Neural crest cell (in vitro differentiated cells): ENCODE results near the gene PARVB. TPM values are rescaled to one million over a fixed set of nuclear protein-coding genes. Genes with fewer than 3 reads are reported as not detected.
A peak's percentile ranks its signal among the peaks of the same experiment; 100 is the strongest.

Experiments
- DNase-seq: peaks from one replicate; pipeline ENCODE4 v3.0.0; 2021; ENCODE audit warnings: low read depth, mixed read lengths, low spot score
- H3K27ac Mint-ChIP-seq: one replicate; pipeline ENCODE4 v1.8.0; 2021; ENCODE audit warnings: mild to moderate bottlenecking, mixed read lengths; ENCODE audit not compliant: unreplicated experiment
- H3K27me3 Mint-ChIP-seq: 2 replicates; pipeline ENCODE4 v1.8.0; 2021; ENCODE audit warnings: low read depth, mild to moderate bottlenecking, mixed read lengths
- H3K36me3 Mint-ChIP-seq: 2 replicates; pipeline ENCODE4 v1.8.0; 2021; ENCODE audit warnings: low read depth, mild to moderate bottlenecking, mixed read lengths
- H3K4me1 Mint-ChIP-seq: 2 replicates; pipeline ENCODE4 v1.8.0; 2021; ENCODE audit warnings: mixed read lengths
- H3K4me3 Mint-ChIP-seq: one replicate; pipeline ENCODE4 v1.8.0; 2021; ENCODE audit warnings: mild to moderate bottlenecking, mixed read lengths
- H3K9me3 Mint-ChIP-seq: 2 replicates; pipeline ENCODE4 v1.8.0; 2021; ENCODE audit warnings: mixed read lengths
- total RNA-seq: library from RNA; stranded (reverse); gene quantifications from 2 replicates; pipeline ENCODE4 v1.2.1, GENCODE V29; 2021
- TF ChIP-seq, protein P1 (sequence below): fragments of 200-600 bp; sonication (generic); conservative IDR thresholded peaks from 2 replicates; pipeline ENCODE4 v1.5.0; 2021; ENCODE audit warnings: antibody characterized with exemption, mild to moderate bottlenecking

PARVB gene
- total RNA-seq, 1 donor from 2014 or later, result 21.8 TPM

DNA sequence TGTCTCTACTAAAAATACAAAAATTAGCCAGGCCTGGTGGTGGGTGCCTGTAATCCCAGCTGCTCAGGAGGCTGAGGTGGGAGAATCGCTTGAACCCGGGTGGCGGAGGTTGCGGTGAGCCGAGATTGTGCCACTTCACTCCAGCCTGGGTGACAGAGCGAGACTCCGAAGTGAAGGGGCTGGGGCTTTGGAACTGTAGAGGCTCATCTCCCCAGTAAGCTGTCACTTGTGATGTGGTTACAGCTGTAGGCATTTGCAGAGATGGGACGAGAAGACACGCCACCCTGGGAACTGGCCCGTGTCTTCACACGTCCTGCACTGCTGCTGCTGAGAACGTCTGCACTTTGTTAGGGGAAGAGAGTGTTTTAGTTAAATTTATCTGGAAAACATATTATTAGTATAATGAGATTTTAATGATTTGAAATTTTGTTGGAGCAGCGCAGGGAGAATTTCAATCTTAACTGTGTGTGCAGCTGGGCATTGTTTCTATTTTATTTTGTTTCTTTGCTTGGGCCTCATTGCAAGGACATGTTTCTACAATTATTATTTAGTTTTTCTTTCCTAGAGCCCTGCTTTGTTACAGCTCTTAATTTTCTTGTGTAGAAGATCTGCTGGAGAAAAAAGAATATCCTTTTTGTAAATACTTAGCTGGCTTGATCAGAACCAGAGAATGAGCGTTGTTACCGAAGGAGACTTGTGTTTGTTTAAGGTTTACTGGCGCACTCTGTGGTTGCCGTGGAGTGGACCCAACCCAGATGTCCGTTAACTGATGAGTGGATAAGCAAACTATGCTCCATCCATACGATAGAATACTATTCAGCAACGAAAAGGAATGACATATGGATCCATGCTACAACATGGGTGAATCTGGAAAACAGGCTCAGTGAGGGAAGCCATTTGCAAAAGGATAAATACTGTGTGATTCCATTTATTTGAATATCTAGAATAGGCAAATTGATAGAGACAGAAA is 18.4 kb downstream of the PARVB start:
- H3K27me3 Mint-ChIP-seq, result no peaks in the 10 kb centered on the region
- H3K36me3 Mint-ChIP-seq, result peaks cover 2% of the 10 kb centered on the region
- peaks cover 3% of the 10 kb centered on the region for H3K9me3 Mint-ChIP-seq
- DNase-seq, result no peak
- H3K27ac Mint-ChIP-seq, result no peak overlapping the region
- TF ChIP-seq, protein P1, sequence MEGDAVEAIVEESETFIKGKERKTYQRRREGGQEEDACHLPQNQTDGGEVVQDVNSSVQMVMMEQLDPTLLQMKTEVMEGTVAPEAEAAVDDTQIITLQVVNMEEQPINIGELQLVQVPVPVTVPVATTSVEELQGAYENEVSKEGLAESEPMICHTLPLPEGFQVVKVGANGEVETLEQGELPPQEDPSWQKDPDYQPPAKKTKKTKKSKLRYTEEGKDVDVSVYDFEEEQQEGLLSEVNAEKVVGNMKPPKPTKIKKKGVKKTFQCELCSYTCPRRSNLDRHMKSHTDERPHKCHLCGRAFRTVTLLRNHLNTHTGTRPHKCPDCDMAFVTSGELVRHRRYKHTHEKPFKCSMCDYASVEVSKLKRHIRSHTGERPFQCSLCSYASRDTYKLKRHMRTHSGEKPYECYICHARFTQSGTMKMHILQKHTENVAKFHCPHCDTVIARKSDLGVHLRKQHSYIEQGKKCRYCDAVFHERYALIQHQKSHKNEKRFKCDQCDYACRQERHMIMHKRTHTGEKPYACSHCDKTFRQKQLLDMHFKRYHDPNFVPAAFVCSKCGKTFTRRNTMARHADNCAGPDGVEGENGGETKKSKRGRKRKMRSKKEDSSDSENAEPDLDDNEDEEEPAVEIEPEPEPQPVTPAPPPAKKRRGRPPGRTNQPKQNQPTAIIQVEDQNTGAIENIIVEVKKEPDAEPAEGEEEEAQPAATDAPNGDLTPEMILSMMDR, result no peak
- no peaks in the 10 kb centered on the region for H3K4me1 Mint-ChIP-seq
- H3K4me3 Mint-ChIP-seq, result no peak overlapping the region

DNA sequence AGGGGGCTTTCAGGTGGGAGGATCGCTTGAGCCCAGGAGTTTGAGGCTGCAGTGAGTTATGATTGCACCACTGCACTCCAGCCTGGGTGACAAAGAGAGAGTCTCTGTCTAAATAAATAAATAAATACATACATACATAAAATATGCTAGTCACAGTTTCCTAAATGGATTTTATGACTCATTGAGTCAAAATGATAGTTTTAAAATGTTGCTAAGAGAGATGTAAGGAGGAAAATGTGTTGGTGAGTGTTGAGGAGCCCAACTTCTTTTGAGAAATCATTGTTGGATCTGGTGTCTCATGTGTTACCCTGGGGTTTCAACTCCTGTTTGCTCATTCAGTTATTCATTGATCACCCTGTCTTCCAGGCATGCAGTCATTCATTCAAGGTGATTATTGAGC is 21.0 kb downstream of the PARVB start:
- Mint-ChIP-seq H3K27ac (no peak overlapping the region), H3K36me3 (peaks cover 2% of the 10 kb centered on the region), H3K9me3 (peaks cover 3% of the 10 kb centered on the region), H3K27me3 (no peaks in the 10 kb centered on the region), H3K4me3 (no peak overlapping the region), H3K4me1 (peaks cover 19% of the 10 kb centered on the region)
- DNase-seq, result no peak
- TF ChIP-seq, protein P1, result no peak

GRCh38 chr22:44046485-44047141 is 22.5 kb downstream of the PARVB start:
- Mint-ChIP-seq H3K27ac (no peak overlapping the region), H3K4me1 (peaks cover 27% of the 10 kb centered on the region), H3K27me3 (no peaks in the 10 kb centered on the region), H3K4me3 (no peak overlapping the region), H3K36me3 (no peaks in the 10 kb centered on the region), H3K9me3 (peaks cover 3% of the 10 kb centered on the region)
- DNase-seq, result no peak
- TF ChIP-seq, protein P1, result no peak

DNA sequence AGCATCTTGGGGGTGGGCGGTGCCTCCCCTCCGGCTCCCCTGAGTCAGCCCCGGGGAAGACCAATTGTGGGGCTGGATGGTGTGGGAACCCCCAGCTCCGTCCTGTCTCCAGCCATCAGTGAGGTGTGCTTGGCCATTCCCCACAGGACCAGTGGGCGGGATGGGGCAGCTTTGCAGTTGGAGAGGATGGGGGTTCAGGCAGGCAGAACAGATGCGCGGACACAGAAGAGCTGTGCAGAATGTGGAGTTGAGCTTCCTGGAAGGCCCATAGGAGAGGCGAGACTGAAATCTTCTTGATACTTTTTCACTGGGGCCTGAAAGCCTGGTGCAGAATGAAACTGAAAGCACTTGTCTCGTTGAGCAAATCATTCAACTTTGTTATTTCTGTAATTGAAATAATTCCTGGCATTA is 23.8 kb downstream of the PARVB start:
- peaks cover 36% of the 10 kb centered on the region for H3K4me1 Mint-ChIP-seq
- TF ChIP-seq, protein P1, result no peak
- no peak overlapping the region for H3K27ac Mint-ChIP-seq
- no peaks in the 10 kb centered on the region for H3K36me3 Mint-ChIP-seq
- peaks cover 3% of the 10 kb centered on the region for H3K9me3 Mint-ChIP-seq
- no peak overlapping the region for H3K4me3 Mint-ChIP-seq
- no peaks in the 10 kb centered on the region for H3K27me3 Mint-ChIP-seq
- DNase-seq, result no peak

- no peak for DNase-seq
- Mint-ChIP-seq H3K36me3 (no peaks in the 10 kb centered on the region), H3K9me3 (no peaks in the 10 kb centered on the region), H3K4me1 (peaks cover 36% of the 10 kb centered on the region), H3K27me3 (no peaks in the 10 kb centered on the region), H3K27ac (peak overlapping the region; percentile 59), H3K4me3 (no peak overlapping the region)
- TF ChIP-seq, protein P1, result no peak
Measured at GRCh38 chr22:44049486-44050231, 25.6 kb downstream of the PARVB start.
